WTC11 (cell line): Measurements from ENCODE around the gene GPR27.

Experiments used
- CTCF ChIP-seq: fragments of 200-600 bp; IDR thresholded peaks from 2 replicates; pipeline ENCODE4 v1.8.0; 2022; ENCODE audit warnings: antibody characterized with exemption
- ELF4 ChIP-seq: sonication (generic); formaldehyde crosslinking; IDR thresholded peaks from 2 replicates; pipeline ENCODE4 v1.8.1; 2022; ENCODE audit warnings: low read depth, mild to moderate bottlenecking, moderate library complexity, missing genetic modification reagents
- ETV6 ChIP-seq: sonication (generic); formaldehyde crosslinking; IDR thresholded peaks from 2 replicates; pipeline ENCODE4 v1.8.1; 2022; ENCODE audit warnings: mild to moderate bottlenecking, missing genetic modification reagents
- HMGXB4 ChIP-seq: sonication (generic); formaldehyde crosslinking; IDR thresholded peaks from 2 replicates; pipeline ENCODE4 v1.8.1; 2023; ENCODE audit warnings: mild to moderate bottlenecking, moderate library complexity, missing genetic modification reagents
- MAX ChIP-seq: sonication (generic); formaldehyde crosslinking; IDR thresholded peaks from 2 replicates; pipeline ENCODE4 v1.8.0; 2022; ENCODE audit warnings: mild to moderate bottlenecking, missing genetic modification reagents
- NFE2L1 ChIP-seq: sonication (generic); formaldehyde crosslinking; IDR thresholded peaks from 2 replicates; pipeline ENCODE4 v1.8.1; 2023; ENCODE audit warnings: missing genetic modification reagents
- USF2 ChIP-seq: sonication (generic); formaldehyde crosslinking; IDR thresholded peaks from 2 replicates; pipeline ENCODE4 v1.8.1; 2023; ENCODE audit warnings: mild to moderate bottlenecking, missing genetic modification reagents, moderate library complexity
- ZMAT4 ChIP-seq: fragments of 250-450 bp; sonication (Bioruptor Pico); IDR thresholded peaks from 2 replicates; pipeline ENCODE4 v1.9.0; 2021; ENCODE audit warnings: mild to moderate bottlenecking
- ZSCAN18 ChIP-seq: fragments of 250-450 bp; sonication (Bioruptor Pico); IDR thresholded peaks from 2 replicates; pipeline ENCODE4 v2.1.2; 2022; ENCODE audit warnings: mild to moderate bottlenecking, moderate library complexity

GRCh38 chr3:71784914-71785531 lies 31.4 kb downstream of the GPR27 start, which contains the start of gene PROK2:
- peak; percentile 52; the same call in 1 of the 2 replicates for TF ChIP-seq NFE2L1 (CRISPR knock-in tag)
- no peak for TF ChIP-seq CTCF
- TF ChIP-seq ELF4, result no peak
- TF ChIP-seq ETV6, result no peak
- TF ChIP-seq HMGXB4 (CRISPR knock-in tag), result no peak
- TF ChIP-seq ZSCAN18 (CRISPR knock-in tag), result no peak
- peak; percentile 26; the same call in 1 of the 2 replicates for TF ChIP-seq MAX (CRISPR knock-in tag)
- no peak; the same call in 1 of the 2 replicates for TF ChIP-seq USF2 (CRISPR knock-in tag)
- no peak for TF ChIP-seq ZMAT4
